Testis (tissue), 2 donors: ENCODE results near the gene TBC1D4.

Experiments used
- CTCF ChIP-seq, 3 experiments: fragments of 450-650 bp in 2 of 3; fragments of 200-600 bp in 1 of 3; sonication (generic) in 1 of 3; IDR thresholded peaks; one replicate each; pipeline ENCODE4 v1.5.1; 2016 to 2019; ENCODE audit warnings: antibody characterized with exemption in 3 of 3, mild to moderate bottlenecking in 2 of 3, moderate library complexity in 1 of 3
- POLR2A ChIP-seq: fragments of 450-650 bp; IDR thresholded peaks from one replicate; pipeline ENCODE4 v1.6.1; 2017; ENCODE audit warnings: antibody characterized with exemption, mild to moderate bottlenecking, moderate library complexity

GRCh38 chr13:75444016-75444415 is 38.0 kb downstream of the TBC1D4 start:
- TF ChIP-seq CTCF (IDR thresholded peaks at IDR 0.05) (no peak), POLR2A (no peak)
